GM19351 (cell line): Measurements from ENCODE around the gene ONECUT3.
"Not testable (repeated sequence)": the region's sequence is repeated elsewhere in the genome, so short reads cannot be mapped to it uniquely, and the experiment has no call there.

Experiments used
- ATAC-seq: cut with Tn5 transposase; IDR thresholded peaks from one replicate; pipeline ENCODE4 v1.9.1; 2021; ENCODE audit warnings: mild to moderate bottlenecking, moderate library complexity; ENCODE audit not compliant: unreplicated experiment

Gene ONECUT3

DNA sequence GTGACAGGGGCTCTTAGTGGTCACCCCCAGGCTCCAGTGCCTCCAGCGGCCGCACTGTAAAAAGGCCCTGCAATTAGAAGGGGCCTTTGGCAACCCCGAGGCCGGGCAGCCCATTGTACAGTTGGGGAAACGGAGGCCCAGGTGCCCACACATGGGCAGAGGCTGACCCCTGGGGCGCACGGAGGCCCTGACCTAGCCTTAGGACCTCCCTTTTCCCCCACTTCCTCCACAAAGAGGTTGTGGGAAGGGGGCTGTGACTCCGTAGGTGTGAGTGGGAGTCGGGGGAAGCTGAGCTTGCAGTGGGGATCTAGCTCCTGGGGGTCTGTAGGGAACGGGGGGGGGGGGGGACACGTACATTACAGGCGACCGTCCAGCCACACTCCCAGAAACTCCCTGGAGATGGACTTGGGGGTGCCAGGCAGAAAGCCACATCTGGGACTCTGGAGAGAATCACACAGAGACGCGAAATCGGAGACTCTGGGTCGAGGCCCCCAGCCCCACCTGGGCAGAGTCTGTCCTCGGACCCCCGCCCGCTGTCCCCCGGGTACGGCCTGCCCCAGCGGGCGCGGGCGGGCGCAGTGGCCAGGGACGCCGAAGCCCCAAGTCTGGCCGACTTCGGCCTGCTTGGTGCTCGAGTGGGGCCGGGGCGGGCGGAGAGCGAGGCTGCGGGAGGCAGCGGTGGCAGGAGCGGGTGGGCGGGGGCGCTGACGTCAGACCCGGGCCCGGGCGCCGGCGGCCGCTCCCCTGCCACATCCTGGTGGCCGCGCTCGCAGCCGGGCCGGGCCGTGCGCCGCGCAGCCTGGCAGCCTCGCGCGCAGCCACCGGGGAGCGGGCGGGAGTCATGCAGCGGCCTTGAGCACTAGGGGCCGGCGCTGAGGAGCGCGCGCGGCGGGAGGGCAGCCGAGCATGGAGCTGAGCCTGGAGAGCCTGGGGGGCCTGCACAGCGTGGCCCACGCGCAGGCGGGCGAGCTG lies at the start of gene ONECUT3:
Gene ONECUT3 (plus strand): TSS at position 750 of the 972 bp plus-strand sequence. CDS start 157 bp downstream, at position 907.
- ATAC-seq, result no peak

GRCh38 chr19:1704339-1704738 lies 49.0 kb upstream of the ONECUT3 start:
- no peak for ATAC-seq

- ATAC-seq, result no peak
These were observed 47.9 kb upstream of the ONECUT3 start for GRCh38 chr19:1705367-1705766.

GRCh38 chr19:1706646-1707045 lies 46.7 kb upstream of the ONECUT3 start:
- ATAC-seq, result not testable (repeated sequence)

DNA sequence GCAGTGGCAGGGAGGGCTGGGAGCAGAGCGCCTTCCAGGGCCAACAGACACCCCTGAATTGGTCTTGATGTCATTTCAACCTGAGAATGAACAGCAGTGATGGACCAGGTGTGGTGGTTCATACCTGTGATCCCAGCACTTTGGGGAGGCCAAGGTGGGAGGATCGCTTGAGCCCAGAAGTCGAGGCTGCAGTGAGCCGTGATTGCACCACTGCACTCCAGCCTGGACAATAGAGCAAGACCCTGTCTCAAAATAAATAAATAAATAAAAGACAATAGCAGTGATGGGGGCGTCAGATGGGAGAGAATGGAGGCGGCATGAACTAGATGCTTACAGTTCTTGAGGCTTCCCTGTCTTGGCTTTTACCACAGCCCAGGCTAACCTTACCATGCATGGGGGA lies 46.1 kb upstream of the ONECUT3 start:
- ATAC-seq, result no peak

GRCh38 chr19:1713170-1713569 lies 40.1 kb upstream of the ONECUT3 start:
- ATAC-seq, result no peak

- no peak for ATAC-seq
These were observed 37.8 kb upstream of the ONECUT3 start for GRCh38 chr19:1715540-1715939.

- no peak for ATAC-seq
These were observed 35.9 kb upstream of the ONECUT3 start for GRCh38 chr19:1717200-1717969.

GRCh38 chr19:1717970-1718264 lies 35.4 kb upstream of the ONECUT3 start:
- no peak for ATAC-seq

- ATAC-seq, result no peak
These were observed 34.6 kb upstream of the ONECUT3 start for GRCh38 chr19:1718420-1719291.

GRCh38 chr19:1719519-1719918 lies 33.8 kb upstream of the ONECUT3 start:
- ATAC-seq, result no peak

- ATAC-seq, result no peak
These were observed 33.1 kb upstream of the ONECUT3 start for GRCh38 chr19:1720237-1720636.

- ATAC-seq, result no peak
These were observed 27.9 kb upstream of the ONECUT3 start for GRCh38 chr19:1725100-1726064.

DNA sequence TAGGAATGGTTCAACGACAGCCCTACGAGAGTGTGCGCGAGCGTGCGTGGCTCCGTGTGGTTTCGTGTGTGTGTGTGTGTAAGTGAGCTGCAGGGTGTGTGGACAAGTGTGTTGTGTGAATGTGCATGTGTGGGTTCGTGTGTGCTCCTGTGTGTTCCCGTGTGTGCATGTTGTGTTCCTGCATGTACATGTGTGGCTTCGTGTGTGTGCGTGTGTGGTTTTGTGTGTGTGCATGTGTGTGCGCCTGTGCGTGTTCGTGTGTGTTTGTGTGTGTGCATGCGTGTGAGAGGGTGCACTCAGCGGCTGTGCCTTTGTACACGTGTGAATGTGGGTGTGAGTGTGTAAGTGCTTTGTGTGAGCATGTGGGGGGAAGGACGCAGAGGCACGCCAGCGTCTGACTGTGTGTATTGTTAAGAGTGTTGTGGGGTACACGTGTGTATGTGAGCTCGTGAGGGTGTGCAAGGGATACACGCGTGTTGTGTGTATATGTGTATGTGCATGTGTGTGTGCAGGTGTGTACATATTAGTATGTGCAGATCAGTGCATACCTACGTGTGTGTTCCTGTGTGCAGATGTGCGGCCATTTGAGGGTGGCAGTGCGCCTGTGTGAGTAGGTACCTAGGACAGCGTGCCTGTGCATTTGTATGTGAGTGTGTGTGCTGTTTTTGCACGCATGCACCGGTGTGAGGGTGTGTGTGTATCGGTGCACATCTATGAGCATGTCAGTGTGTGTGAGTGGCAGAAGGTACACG lies 24.3 kb upstream of the ONECUT3 start:
- ATAC-seq, result no peak

DNA sequence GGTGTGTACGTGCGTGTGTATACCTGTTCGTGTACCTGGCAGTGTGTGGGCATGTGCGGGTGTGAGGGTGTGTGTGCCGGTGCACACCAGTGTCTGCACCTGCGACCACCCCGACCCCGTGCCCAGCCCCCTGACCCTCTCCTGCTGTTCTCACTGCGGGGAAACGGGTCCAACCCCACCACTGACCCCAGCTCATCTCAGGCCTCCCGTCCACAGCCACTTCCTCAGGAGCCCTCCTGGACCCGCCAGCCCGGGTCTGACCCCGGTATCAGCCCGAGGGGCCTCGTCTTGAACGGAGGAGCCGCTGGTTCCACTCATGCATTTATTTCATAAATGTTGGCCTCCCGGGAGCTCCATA lies 23.8 kb upstream of the ONECUT3 start:
- ATAC-seq, result no peak

- ATAC-seq, result no peak
These were observed 23.1 kb upstream of the ONECUT3 start for GRCh38 chr19:1730157-1730556.

DNA sequence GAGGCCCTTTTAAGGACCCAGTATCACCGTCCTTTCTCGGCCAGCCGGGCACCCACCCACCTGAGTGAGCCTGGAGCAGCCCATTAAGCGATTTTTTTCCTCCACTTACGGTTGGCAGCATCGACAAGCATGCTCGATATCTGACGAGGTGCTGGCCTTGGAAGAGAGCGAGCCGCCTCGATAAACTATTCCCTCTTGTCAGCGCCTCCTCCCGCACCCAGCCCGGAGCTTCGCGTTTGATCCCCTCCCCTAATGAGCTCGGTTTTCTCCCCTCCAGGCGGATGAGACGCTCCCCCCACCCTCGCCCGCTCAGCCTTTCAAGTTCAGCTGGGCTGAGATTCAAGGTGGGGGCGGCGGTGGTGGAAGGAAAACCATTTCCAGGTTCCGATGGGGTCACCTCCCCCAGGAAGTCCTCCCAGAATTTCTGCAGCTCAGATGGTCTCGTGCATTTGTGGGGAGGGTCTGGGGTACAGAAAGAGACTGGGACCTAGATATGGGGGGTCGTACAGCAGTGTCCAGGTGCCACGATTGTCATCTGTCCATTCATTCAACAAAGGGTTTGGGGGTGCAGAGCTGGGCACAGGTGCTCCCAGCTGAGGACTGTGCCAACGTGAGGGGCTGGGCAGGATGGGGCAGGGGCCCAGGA lies 18.9 kb upstream of the ONECUT3 start:
- no peak for ATAC-seq

GRCh38 chr19:1736280-1736679 lies 17.0 kb upstream of the ONECUT3 start:
- no peak for ATAC-seq

- no peak for ATAC-seq
These were observed 16.4 kb upstream of the ONECUT3 start for GRCh38 chr19:1736927-1737326.
